ENCODE results near the gene MDN1.
A peak's percentile ranks its signal among the peaks of the same experiment; 100 is the strongest.

The MDN1 gene

GRCh38 chr6:89669002-89669401, 150.6 kb downstream of the MDN1 start:
- no peak for DNase-seq (ENCODE audit: low read depth)
- TF ChIP-seq CTCF (conservative IDR thresholded peaks at IDR 0.05; ENCODE audit: control insufficient read depth, insufficient read depth, low read depth, low read length) = no peak
- no peak overlapping the region for H3K4me3 ChIP-seq (ENCODE audit: control insufficient read depth, low read depth, low read length)

GRCh38 chr6:89667872-89668556, 151.6 kb downstream of the MDN1 start:
- peak; percentile 6 for DNase-seq (ENCODE audit: low read depth)
- TF ChIP-seq CTCF (conservative IDR thresholded peaks at IDR 0.05; ENCODE audit: control insufficient read depth, insufficient read depth, low read depth, low read length) = no peak
- no peak overlapping the region for H3K4me3 ChIP-seq (ENCODE audit: control insufficient read depth, low read depth, low read length)

- H3K4me3 ChIP-seq (ENCODE audit: control insufficient read depth, low read depth, low read length) = no peak overlapping the region
- TF ChIP-seq CTCF (conservative IDR thresholded peaks at IDR 0.05; ENCODE audit: control insufficient read depth, insufficient read depth, low read depth, low read length) = no peak
- no peak for DNase-seq (ENCODE audit: low read depth)
These were observed 156.9 kb downstream of the MDN1 start for GRCh38 chr6:89662659-89663223.

GRCh38 chr6:89661559-89661958, 158.0 kb downstream of the MDN1 start:
- no peak overlapping the region for H3K4me3 ChIP-seq (ENCODE audit: control insufficient read depth, low read depth, low read length)
- no peak for TF ChIP-seq CTCF (conservative IDR thresholded peaks at IDR 0.05; ENCODE audit: control insufficient read depth, insufficient read depth, low read depth, low read length)
- no peak for DNase-seq (ENCODE audit: low read depth)

GRCh38 chr6:89660981-89661380, 158.6 kb downstream of the MDN1 start:
- H3K4me3 ChIP-seq (ENCODE audit: control insufficient read depth, low read depth, low read length) = no peak overlapping the region
- no peak for TF ChIP-seq CTCF (conservative IDR thresholded peaks at IDR 0.05; ENCODE audit: control insufficient read depth, insufficient read depth, low read depth, low read length)
- DNase-seq (ENCODE audit: low read depth) = no peak

GRCh38 chr6:89657445-89658158, 162.0 kb downstream of the MDN1 start:
- no peak for TF ChIP-seq CTCF (conservative IDR thresholded peaks at IDR 0.05; ENCODE audit: control insufficient read depth, insufficient read depth, low read depth, low read length)
- DNase-seq (ENCODE audit: low read depth) = no peak
- no peak overlapping the region for H3K4me3 ChIP-seq (ENCODE audit: control insufficient read depth, low read depth, low read length)
